SU-DHL-6 (cell line): ENCODE measurements around the gene MFNG.

Source experiments
- EZH2phosphoT487 ChIP-seq: fragments of 200-600 bp; sonication (generic), shearing (Covaris generic); conservative IDR thresholded peaks from 2 replicates; pipeline ENCODE4 v1.6.1; 2018; ENCODE audit warnings: mild to moderate bottlenecking, antibody characterized with exemption, low read length, moderate library complexity, mixed read lengths
- TF ChIP-seq, protein P1 (sequence below): fragments of 200-600 bp; sonication (generic); IDR thresholded peaks from one replicate; pipeline ENCODE4 v1.5.1; 2017; ENCODE audit warnings: antibody characterized with exemption, mild to moderate bottlenecking, low read length, moderate library complexity; ENCODE audit not compliant: insufficient read depth, poor library complexity, severe bottlenecking

DNA sequence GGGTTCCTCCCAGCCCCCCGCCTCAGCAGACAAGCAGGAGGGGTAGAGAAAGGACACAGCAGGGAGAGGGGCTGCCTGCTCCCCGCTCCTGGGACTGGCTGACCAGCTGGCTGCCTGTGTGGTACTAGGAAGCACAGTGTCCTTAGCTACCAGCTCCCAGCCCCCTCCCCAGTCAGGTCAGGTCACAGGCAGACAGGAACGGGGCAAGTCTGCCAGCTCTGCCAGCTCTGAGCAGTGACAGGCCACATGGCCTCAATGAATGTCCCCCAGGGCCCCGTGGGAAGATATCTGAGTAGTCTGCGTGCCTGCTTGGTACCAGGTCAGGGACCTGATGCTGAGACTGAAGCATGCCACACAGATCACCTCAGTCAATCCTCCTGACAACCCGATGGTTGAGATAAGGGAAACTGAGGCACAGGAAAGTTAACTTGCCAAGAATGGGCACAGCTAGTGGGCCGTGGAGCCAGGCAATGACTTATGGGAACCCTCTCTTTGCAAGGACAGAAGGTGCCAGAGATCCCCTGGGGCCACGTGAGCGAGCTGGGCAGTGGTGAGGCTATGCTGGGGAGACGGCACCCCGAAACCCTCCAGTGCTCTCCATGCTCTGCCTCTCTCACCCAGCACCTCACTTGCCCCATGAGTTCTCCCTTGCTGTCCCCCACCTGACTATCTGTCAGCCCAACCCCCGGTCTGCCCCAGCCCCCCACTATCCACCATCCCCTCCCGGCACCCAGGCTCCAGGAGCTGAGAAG, 13.8 kb upstream of the MFNG start:
- TF ChIP-seq, protein P1, sequence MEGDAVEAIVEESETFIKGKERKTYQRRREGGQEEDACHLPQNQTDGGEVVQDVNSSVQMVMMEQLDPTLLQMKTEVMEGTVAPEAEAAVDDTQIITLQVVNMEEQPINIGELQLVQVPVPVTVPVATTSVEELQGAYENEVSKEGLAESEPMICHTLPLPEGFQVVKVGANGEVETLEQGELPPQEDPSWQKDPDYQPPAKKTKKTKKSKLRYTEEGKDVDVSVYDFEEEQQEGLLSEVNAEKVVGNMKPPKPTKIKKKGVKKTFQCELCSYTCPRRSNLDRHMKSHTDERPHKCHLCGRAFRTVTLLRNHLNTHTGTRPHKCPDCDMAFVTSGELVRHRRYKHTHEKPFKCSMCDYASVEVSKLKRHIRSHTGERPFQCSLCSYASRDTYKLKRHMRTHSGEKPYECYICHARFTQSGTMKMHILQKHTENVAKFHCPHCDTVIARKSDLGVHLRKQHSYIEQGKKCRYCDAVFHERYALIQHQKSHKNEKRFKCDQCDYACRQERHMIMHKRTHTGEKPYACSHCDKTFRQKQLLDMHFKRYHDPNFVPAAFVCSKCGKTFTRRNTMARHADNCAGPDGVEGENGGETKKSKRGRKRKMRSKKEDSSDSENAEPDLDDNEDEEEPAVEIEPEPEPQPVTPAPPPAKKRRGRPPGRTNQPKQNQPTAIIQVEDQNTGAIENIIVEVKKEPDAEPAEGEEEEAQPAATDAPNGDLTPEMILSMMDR, result no peak
- no peak for TF ChIP-seq EZH2phosphoT487
